ENCODE data around the gene SLC23A1.

DNA sequence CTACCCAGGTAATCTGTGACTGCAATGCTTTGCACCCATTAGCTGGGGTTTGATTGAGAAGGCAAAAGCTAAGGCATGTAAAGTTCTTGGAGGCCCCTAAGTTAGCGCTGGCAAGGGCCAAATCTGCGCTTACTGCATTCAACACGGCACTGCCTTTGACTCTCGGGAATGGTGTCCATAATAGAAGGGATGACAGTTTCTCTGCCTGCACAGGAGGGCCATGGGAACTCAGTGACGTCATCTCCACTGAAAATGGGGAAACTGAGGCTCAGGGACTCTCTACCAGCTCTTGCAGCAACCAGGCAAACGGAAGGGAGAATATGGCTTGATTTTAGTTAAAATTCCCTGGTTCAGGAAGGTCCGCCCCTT lies 20.3 kb upstream of the SLC23A1 start:
- TF ChIP-seq CTCF (IDR thresholded peaks at IDR 0.05; ENCODE audit: insufficient read depth, low read length) (no peak), REST (IDR thresholded peaks at IDR 0.05; ENCODE audit: insufficient replicate concordance, low read depth) (no peak)

Data from HL-60 (cell line).